Renal cortex interstitium (tissue), 11 donors: Measurements from ENCODE around the gene NFATC3. TPM values are rescaled to one million over a fixed set of nuclear protein-coding genes. Genes with fewer than 3 reads are reported as not detected.

Source experiments
- DNase-seq, 11 donors: peaks; one replicate each; pipeline ENCODE4 v3.0.0-alpha.2; 2013; ENCODE audit warnings: low read depth in 9 of 11, low spot score in 4 of 11; ENCODE audit errors: extremely low read depth in 1 of 11
- polyA plus RNA-seq, 3 donors: library from polyadenylated mRNA; unstranded; fragments of 120-200 nt; gene quantifications; one replicate each; pipeline ENCODE4 v1.2.1, GENCODE V29; 2013; ENCODE audit not compliant: insufficient read length in 3 of 3

NFATC3 gene
- polyA plus RNA-seq, 3 donors: 28.8 to 37.0 (median 35.7) TPM

GRCh38 chr16:68069511-68070248 lies 15.5 kb upstream of the NFATC3 start:
- peak in 2 of 11 donors; percentile 22 to 28 for DNase-seq

DNA sequence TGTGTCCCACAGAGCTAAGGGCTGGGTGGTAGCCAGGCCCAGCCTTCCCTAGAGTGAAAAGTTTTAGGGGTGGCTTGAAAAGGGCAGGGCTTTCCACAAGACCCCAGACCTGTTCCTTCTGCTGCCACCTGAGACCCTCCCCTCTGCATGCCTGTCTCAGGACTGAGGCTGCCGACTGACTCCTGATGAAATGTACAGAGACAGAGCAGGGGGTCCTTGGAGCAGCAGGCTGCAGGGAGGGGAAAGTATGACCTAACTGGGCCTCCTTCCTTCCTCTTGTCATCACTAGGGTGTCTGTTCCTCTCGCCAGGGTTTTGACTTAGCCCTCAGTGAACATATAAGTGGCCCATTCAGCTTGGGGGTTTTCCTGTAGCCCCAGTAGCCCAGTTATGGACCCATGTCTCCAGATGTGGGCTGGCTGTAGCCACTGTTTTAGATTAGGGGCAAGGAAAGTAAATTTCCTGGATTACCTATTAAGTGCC lies 14.9 kb upstream of the NFATC3 start:
- DNase-seq: no peak

DNA sequence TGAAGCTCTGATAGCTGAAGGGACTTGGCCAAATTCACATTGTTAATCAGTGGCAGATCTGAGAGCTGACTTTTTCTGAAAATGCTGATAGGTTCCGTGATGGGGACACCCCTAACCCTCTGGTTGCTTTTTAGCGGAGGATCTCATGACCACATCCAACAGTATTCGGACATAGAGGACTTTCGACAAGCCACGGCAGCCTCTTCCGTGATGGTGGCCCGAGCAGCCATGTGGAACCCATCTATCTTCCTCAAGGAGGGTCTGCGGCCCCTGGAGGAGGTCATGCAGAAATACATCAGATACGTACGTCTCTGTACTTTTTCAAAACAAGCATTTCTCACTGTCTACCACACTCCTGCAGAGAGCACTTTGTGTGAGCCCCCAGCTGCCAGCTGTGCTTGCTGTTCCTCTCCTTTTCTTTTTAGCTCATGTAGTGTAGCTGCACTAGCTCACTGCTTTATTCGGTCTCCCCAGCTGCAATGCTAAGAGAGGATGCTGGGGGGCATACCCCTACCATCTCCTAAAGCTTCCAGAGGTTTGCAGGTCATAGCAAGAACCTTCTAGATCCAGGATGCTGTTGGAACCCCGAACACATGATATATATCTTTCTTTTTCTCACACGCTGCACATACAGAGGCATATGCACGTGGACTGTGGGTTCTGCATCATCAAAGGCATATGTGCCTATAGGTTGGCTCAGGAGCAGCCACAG lies 14.2 kb upstream of the NFATC3 start:
- no peak for DNase-seq

GRCh38 chr16:68071518-68071901 lies 13.7 kb upstream of the NFATC3 start:
- DNase-seq: no peak

DNA sequence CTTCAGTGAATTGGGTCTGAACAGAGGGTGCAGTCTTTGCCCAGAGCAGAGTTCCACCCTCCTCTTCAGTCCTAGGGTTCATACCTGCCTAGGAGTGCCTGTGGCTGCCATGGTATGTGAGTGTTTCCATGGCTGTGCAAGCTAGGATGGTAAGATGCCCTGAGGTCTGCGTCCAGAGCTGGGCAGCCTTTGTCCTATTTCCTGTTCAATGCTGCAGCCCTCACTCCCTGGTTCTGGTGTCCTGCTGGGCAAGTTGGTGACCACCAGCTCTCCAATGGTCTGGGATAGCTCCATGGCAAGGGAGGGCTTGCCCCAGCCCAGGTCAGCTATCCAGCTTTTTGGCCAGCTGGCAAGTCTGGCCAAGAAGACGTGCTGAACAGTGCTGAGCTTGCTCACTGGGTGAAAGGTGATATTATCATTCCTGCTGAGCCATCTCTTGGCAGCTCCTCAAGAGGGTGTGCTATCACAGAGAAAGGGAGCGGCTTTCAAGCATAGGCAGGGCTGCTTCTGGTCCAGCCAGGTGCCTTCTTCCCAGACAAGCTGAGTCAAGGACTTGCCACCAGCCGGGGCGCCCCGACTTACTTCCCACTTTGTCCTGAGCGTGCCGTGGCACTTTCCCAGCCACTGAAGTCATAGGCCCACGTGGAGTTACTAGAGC lies 13.0 kb upstream of the NFATC3 start:
- DNase-seq: no peak

DNA sequence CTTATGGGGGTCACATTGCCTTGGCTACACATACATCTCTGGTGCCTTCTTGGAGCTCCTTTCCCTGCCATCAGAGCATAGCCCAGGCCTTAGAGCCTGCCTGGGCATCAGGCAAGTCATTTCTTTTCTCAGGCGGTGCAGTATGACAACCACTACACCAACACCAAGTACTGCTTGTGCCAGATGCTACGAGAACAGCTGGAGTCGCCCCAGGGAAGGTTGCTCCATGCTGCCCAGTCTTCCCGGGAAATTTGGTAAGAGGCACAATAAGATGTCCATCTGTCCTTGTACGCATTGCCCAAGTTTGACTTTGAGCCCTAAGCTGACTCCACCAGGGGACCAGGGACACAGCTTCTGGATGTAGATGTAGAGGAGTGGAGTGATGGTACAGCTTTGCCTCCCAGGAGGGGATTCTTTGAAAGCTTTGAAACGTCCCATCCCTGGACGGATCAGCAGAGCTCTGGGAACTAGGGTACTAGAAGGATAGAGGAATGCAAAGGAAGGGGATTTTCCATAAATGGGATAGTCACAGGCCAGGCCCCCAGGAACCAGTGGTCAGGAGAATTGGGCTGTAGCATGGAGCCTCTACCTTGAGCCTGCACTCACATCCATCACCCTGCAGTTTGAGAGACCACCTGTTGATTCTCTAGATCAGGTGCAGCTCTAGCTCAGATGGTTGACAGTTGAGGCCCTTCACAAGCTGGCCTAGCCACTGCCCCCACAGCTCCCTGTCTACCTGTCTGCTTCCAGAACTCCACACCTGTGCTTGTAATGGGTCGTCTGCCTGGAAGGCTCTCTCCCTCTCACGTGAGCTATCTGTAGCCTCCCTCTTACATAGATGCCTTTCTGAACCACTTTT lies 11.0 kb upstream of the NFATC3 start:
- DNase-seq: no peak

GRCh38 chr16:68074850-68075555 lies 10.2 kb upstream of the NFATC3 start:
- no peak for DNase-seq

GRCh38 chr16:68075980-68076379 lies 9.2 kb upstream of the NFATC3 start:
- no peak for DNase-seq

- DNase-seq: no peak
Observed at GRCh38 chr16:68076560-68076959, 8.6 kb upstream of the NFATC3 start.

DNA sequence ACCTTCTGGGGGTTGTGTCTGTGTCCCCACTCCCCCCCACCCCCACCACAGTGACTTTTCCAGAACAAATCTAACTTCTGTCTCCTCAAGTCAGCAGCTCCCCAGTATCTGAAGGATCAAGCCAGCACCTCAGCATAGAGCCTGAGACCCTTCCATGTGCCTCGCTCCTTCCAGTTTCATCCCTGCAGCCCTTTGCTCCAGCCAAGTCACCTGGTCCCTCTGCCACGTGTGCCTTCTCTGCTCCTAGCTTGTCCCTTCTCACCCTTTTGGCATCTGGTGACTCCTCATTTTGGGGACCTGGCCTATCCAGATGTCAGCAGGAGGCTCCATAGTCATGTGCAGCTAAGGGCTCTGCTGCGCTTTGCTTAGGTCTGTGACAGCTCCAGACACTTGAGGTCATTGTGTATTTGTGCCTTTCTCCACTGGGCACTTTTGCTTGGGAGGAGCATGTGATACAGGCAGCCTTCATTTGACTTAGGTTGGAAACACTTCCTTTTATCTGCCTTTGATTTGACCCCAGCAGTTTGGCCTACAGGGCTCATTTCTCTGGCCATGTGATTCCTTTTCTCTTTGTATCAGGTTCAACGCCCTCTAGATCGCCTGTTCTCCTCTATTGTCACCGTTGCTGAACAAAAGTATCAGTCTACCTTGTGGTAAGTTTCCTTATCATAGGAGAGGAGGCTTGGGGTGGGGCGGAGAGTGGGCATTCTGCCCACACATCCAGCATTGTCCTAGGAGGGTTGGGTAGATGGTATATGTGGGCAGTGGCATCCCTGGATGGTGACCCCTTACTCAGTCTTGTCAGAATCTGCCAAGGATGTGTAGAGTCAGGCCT lies 7.1 kb upstream of the NFATC3 start:
- no peak for DNase-seq

- DNase-seq: no peak
Observed at GRCh38 chr16:68078701-68079375, 6.3 kb upstream of the NFATC3 start.

GRCh38 chr16:68079376-68079625 lies 5.9 kb upstream of the NFATC3 start:
- DNase-seq: no peak

DNA sequence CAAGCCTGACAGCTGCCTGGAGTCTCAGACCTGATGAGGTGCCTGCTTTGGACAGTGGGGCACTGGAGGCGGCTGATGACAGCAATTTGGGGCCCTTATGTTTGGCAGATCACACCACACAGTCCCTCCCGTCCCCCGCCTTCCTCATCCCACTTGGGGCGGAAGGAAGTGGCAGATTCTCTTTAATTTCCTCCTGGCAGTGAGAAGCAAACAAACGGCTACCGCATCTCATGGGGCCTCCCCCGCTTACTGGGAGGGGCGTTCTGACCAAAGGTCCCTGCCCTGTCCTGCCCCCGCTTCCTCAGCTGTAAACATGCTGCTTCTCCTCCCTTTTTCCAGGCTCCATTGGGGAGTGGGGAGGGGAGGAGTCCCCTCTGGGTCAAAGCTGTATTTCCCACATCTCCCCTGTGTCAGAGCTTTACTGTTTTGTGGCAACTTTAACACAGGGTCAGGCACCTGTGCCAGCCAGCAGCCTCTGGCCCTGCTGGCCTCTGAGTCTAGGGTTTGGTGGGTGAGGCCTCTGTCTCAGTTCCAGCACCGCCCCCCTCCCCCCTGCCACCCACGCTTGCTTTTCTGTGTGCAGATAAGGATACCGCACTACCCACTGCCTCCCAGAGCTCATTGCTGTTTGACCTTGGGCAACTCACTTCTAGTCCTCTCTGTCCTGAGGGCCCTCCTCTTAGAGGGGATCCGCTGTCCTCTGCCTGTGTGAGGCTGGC lies 5.4 kb upstream of the NFATC3 start:
- DNase-seq: peak in 10 of 11 donors; percentile 36 to 82 (median 69)

- peak in 1 of 11 donors; percentile 40 for DNase-seq
Observed at GRCh38 chr16:68081861-68082628, 3.1 kb upstream of the NFATC3 start.

DNA sequence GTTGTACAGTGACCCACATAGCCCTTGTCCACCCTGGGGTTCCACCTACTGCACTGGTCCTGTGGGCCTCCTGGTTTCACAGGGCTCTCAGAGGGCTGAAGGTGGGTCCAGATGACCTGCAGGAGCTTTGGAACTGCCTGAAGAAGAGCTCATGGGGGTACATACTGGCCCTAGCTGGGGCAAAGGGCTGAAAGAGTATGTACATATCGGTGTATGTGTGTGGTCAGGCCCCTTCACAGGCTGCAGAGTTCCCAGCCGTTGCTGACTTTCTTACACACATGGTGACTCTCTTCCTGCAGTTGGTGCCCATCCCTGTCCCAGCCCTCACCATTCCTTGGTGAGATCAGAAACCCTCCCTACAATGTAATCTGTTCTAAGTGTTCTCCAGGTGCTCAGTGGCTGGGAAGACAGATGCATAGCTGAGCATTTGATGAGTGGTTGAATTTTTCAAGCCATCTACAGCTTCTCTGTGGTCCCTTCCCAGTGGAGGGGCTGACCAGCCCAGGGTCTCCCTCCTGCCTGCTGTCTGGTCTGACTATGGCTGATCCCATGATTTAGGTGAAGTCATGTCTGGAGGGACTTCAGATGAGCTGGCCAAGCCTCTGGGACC lies 2.4 kb upstream of the NFATC3 start:
- no peak for DNase-seq
